Thyroid gland (tissue), 4 donors: ENCODE results near the gene TMEM214. TPM values are rescaled to one million over a fixed set of nuclear protein-coding genes. Genes with fewer than 3 reads are reported as not detected.

Source experiments
- DNase-seq, 2 donors: peaks; one replicate each; pipeline ENCODE4 v3.0.0-alpha.2; 2019
- H3K27ac ChIP-seq, 3 donors: fragments of 200-600 bp; sonication (generic); 1 replicate in 2 of 3; 2 replicates in 1 of 3; pipeline ENCODE4 v1.5.1; 2016 to 2019; ENCODE audit warnings: mild to moderate bottlenecking in 1 of 3, moderate library complexity in 1 of 3
- H3K27me3 ChIP-seq: fragments of 200-600 bp; sonication (generic); one replicate; pipeline ENCODE4 v1.5.1; 2019
- H3K36me3 ChIP-seq, 2 donors: fragments of 200-600 bp; sonication (generic); one replicate each; pipeline ENCODE4 v1.5.1; 2016 to 2019
- H3K4me1 ChIP-seq, 2 donors: fragments of 200-600 bp; sonication (generic); one replicate each; pipeline ENCODE4 v1.5.1; 2017 to 2019
- H3K4me3 ChIP-seq, 3 donors: fragments of 200-600 bp; sonication (generic); replicated peaks in 1 of 3; 1 replicate in 2 of 3; 2 replicates in 1 of 3; pipeline ENCODE4 v1.5.1; 2016; ENCODE audit warnings: mild to moderate bottlenecking in 1 of 3
- H3K9me3 ChIP-seq: fragments of 200-600 bp; sonication (generic); one replicate; pipeline ENCODE4 v1.5.1; 2017
- CTCF ChIP-seq, 6 experiments: fragments of 200-600 bp in 3 of 6; fragments of 450-650 bp in 3 of 6; sonication (generic) in 3 of 6; IDR thresholded peaks; one replicate each; pipeline ENCODE4 v1.5.1; 2016 to 2019; ENCODE audit warnings: antibody characterized with exemption in 6 of 6, mild to moderate bottlenecking in 2 of 6, inconsistent platforms in 1 of 6, moderate library complexity in 1 of 6
- POLR2A ChIP-seq, 2 donors: fragments of 450-650 bp; IDR thresholded peaks; one replicate each; pipeline ENCODE4 v1.6.1; 2017; ENCODE audit warnings: antibody characterized with exemption in 2 of 2, mild to moderate bottlenecking in 2 of 2, moderate library complexity in 1 of 2
- WGBS, 2 donors: methylation state at CpG; one replicate each; pipeline ENCODE4 v1.1.5; 2017; 5-methylcytosine and 5-hydroxymethylcytosine counted together
- intact Hi-C: fragments of 100-400 bp; cut with DNase I; formaldehyde crosslinking; loops from one replicate; pipeline ENCODE4 v1.15.1; 2023
- total RNA-seq, 4 donors: library from RNA; depleted of rRNA; stranded (reverse); fragments of >200 nt; gene quantifications; one replicate each; pipeline ENCODE4 v1.2.3, GENCODE V29; 2016

The TMEM214 gene
- total RNA-seq, 4 donors from 2014 or later, result 43.3 to 93.8 (median 78.9) TPM

- H3K9me3 ChIP-seq, result no peaks in the 10 kb centered on the region
- TF ChIP-seq CTCF (IDR thresholded peaks at IDR 0.05) (no peak), POLR2A (IDR thresholded peaks at IDR 0.05) (no peak)
- no peak overlapping the region for H3K27ac ChIP-seq
- peaks cover 5 to 9% of the 10 kb centered on the region in 2 donors for H3K4me1 ChIP-seq
- WGBS, 2 donors, result 75 to 77% methylated on average over 4 of the region's 4 CpGs
- no peak for DNase-seq
- intact Hi-C loops, result no loop called here
- H3K4me3 ChIP-seq, result no peak overlapping the region
- no peaks in the 10 kb centered on the region for H3K36me3 ChIP-seq
- H3K27me3 ChIP-seq, result no peaks in the 10 kb centered on the region
These were observed 44.5 kb upstream of the TMEM214 start for GRCh38 chr2:26988058-26988860.

DNA sequence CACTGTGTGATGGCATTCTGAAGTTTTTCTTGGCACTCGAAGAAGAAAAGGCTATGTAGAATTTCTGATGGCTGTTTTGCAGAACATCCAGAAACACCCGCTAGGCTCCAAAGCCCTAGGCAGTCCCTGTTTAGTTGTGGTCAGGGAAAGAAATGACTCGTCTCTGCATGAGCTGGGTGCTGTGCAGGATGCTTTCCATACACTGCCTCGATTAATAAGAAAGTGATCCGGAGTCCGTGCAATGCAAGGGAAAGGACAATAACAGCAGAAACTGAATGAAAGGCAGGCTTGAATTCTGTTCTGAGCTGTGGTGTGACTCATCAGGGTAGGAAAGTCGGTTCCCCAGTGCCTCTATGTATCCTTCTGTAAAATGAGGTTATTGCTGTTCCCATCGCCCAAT, 43.6 kb upstream of the TMEM214 start:
- Histone ChIP-seq H3K4me3 (no peak overlapping the region), H3K27me3 (no peaks in the 10 kb centered on the region), H3K4me1 (no peaks in the 10 kb centered on the region), H3K36me3 (no peaks in the 10 kb centered on the region), H3K27ac (no peak overlapping the region), H3K9me3 (no peaks in the 10 kb centered on the region)
- WGBS, 2 donors, result 90 to 94% methylated on average over 8 of the region's 8 CpGs
- DNase-seq, result no peak
- intact Hi-C loops, result no loop called here
- TF ChIP-seq CTCF (IDR thresholded peaks at IDR 0.05), result no peak
- no peak for TF ChIP-seq POLR2A (IDR thresholded peaks at IDR 0.05)

GRCh38 chr2:26991717-26992116, 41.0 kb upstream of the TMEM214 start:
- Histone ChIP-seq H3K36me3 (no peaks in the 10 kb centered on the region), H3K27ac (no peak overlapping the region), H3K9me3 (no peaks in the 10 kb centered on the region), H3K4me3 (no peak overlapping the region), H3K27me3 (no peaks in the 10 kb centered on the region), H3K4me1 (no peaks in the 10 kb centered on the region)
- intact Hi-C loops, result no loop called here
- DNase-seq, result no peak
- TF ChIP-seq CTCF (IDR thresholded peaks at IDR 0.05) (no peak), POLR2A (IDR thresholded peaks at IDR 0.05) (no peak)
- 84 to 86% methylated on average over 5 of the region's 5 CpGs for WGBS, 2 donors

DNA sequence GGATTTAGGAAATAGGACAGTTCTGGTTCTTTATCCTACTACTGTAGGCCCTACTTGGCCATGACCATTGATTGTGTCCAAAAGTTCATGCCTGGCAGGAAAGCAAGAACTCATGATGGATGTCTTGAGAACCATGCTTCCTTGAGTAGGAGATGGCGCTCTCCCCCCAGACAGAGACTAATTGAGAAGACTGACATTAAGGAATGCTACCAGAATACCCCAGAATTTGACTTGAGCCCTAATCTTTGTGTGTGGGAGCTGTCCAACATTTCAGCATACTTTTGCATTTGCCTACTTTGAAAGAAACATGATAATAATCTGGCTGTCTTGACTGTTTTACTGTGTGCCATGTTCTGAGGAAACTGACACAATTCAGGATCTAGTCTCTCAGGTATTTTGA, 39.0 kb upstream of the TMEM214 start:
- TF ChIP-seq CTCF (IDR thresholded peaks at IDR 0.05), result no peak
- no peak for TF ChIP-seq POLR2A (IDR thresholded peaks at IDR 0.05)
- Histone ChIP-seq H3K36me3 (no peaks in the 10 kb centered on the region), H3K27ac (no peak overlapping the region), H3K4me3 (no peak overlapping the region), H3K27me3 (no peaks in the 10 kb centered on the region), H3K9me3 (no peaks in the 10 kb centered on the region), H3K4me1 (no peaks in the 10 kb centered on the region)
- 87 to 88% methylated on average over 1 of the region's 1 CpG for whole genome bisulfite sequencing, 2 donors
- intact Hi-C loops, result no loop called here
- no peak for DNase-seq

GRCh38 chr2:26994983-26995382, 37.8 kb upstream of the TMEM214 start:
- no peak overlapping the region for H3K4me3 ChIP-seq
- no peak overlapping the region for H3K27ac ChIP-seq
- no peaks in the 10 kb centered on the region for H3K36me3 ChIP-seq
- DNase-seq, result no peak
- intact Hi-C loops, result no loop called here
- no peak for TF ChIP-seq CTCF (IDR thresholded peaks at IDR 0.05)
- TF ChIP-seq POLR2A (IDR thresholded peaks at IDR 0.05), result no peak
- H3K4me1 ChIP-seq, result no peaks in the 10 kb centered on the region
- 90 to 95% methylated on average over 1 of the region's 1 CpG for WGBS, 2 donors
- H3K9me3 ChIP-seq, result no peaks in the 10 kb centered on the region
- H3K27me3 ChIP-seq, result no peaks in the 10 kb centered on the region
